Erythroblast (primary cell): ENCODE data around the gene KANK4.

Experiments used
- DNase-seq, 2 experiments: peaks; one replicate each; lab custom pipeline; 2025; lab: John Stamatoyannopoulos, UW
- GATA1 ChIP-seq: IDR thresholded peaks from 2 replicates; pipeline ENCODE4 v1.6.1; 2011; ENCODE audit warnings: low read depth, mild to moderate bottlenecking, control low read depth, low read length, moderate library complexity
- POLR2A ChIP-seq: IDR thresholded peaks from 2 replicates; pipeline ENCODE4 v1.6.1; 2011; ENCODE audit warnings: mild to moderate bottlenecking, low read length

The KANK4 gene

DNA sequence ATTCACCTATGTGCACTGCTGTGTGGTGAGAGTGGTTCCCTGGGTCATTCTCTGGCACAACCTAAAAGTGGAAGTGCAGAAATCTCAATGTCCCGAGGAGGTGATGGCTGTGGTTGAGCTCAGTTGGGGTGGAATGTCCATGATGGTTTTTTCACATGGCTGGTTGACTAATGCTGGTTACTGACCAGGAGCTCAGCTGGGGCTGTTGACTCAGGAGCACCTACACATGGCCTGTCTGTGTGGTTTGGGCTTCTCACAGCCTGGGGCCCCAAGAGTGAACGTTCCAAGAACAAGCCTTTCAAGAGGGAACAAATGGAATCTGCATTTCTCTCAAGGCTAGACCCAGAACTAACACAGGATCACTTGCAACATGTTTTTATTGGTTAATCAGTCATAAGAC, 6.4 kb upstream of the KANK4 start:
- no peak for DNase-seq
- TF ChIP-seq GATA1 = no peak
- no peak for TF ChIP-seq POLR2A

DNA sequence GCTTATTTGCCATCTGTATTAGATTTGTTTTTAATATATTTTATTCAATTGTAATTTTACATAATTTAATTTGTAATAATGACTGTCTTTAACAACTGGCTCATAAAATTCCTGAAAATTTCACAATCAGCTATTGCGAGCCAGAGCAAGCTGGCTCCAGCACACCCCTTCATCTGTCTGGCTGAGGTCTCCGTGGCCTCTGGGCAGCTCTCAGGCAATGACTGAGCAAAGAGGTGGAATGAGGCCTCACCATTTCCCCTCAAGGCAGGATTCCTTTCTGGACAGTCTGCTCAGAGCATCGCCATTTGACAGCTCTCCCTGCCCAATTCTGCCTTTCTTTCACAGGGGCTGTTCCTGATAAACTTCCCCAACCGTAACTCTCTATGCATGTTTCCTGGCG, 5.8 kb upstream of the KANK4 start:
- no peak for DNase-seq
- TF ChIP-seq POLR2A (no peak), GATA1 (no peak)

GRCh38 chr1:62321446-62321845, 2.2 kb upstream of the KANK4 start:
- TF ChIP-seq POLR2A = no peak
- no peak for TF ChIP-seq GATA1
- DNase-seq = no peak

DNA sequence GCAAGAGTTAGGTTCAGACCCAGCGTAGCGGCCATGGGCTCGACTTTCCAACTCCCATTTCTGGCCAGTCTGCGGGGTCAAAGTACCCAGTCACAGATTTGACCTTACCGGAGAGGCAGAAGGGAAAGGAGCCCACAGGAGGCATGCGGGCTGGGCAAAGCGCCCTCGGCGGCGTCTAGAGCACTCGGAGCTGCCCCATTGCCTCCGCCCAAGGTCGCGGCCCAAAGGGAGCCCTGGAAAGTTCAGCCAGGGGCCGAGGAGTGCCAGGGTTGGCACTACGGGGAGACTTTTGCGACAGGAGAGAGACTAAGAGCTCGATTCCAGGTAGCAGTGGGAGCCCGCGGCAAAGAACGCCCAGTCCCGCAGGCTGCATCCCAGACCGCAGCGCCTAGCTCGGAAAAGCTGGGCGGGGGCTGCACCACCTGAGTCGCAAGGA, 896 bp downstream of the KANK4 start:
- TF ChIP-seq POLR2A (no peak), GATA1 (no peak)
- no peak for DNase-seq

- TF ChIP-seq GATA1 (no peak), POLR2A (no peak)
- no peak for DNase-seq
These were observed 2.0 kb downstream of the KANK4 start for GRCh38 chr1:62317021-62317768.

- no peak for TF ChIP-seq GATA1
- no peak for TF ChIP-seq POLR2A
- no peak for DNase-seq
These were observed 3.1 kb downstream of the KANK4 start for GRCh38 chr1:62316135-62316534.

DNA sequence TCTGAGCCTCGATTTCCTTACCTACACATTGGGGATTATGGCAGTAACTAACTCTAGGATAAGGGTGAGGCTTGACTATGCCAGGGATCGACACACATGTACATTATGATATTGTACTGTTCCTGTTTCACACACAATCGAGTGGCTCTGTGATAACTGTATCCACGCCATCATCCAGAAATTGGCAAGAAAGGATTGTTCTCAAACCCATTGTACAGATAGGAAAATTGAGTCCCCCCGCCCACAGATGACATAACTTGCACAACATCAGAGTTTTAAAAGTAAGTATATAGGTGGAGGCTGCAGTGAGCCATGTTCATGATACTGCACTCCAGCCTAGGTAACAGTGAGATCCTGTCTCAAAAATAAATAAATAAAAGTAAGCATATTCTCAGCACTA, 3.8 kb downstream of the KANK4 start:
- DNase-seq = no peak
- TF ChIP-seq POLR2A (no peak), GATA1 (no peak)

GRCh38 chr1:62314454-62315350, 4.5 kb downstream of the KANK4 start:
- no peak for DNase-seq
- TF ChIP-seq POLR2A (no peak), GATA1 (no peak)

GRCh38 chr1:62312698-62313097, 6.5 kb downstream of the KANK4 start:
- no peak for DNase-seq
- no peak for TF ChIP-seq POLR2A
- TF ChIP-seq GATA1 = no peak

DNA sequence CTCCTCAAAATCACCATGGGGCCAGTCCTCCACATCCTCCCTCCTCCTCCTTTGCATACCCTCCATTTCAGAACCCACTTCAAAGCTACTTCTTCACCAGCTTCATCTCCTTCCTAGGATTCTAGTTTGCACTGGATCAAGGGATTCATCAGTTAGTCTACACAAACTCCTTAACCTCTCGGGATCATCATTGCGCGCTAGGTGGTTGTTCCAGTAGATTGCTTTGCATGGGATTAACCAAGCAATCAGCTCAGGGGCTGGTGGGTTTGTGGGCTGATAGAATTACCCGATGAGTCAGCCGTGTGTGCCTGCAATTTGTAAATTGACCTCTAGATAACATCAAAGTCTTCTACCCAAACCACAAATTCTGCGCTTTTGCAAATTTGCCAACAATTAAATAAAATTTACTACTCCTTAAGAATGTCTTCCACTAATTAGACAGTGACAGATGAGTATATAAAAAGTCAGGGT, 7.7 kb downstream of the KANK4 start:
- TF ChIP-seq GATA1 = no peak
- TF ChIP-seq POLR2A = no peak
- DNase-seq = no peak

GRCh38 chr1:62309906-62310305, 9.3 kb downstream of the KANK4 start:
- TF ChIP-seq GATA1 = no peak
- TF ChIP-seq POLR2A = no peak
- DNase-seq = no peak

DNA sequence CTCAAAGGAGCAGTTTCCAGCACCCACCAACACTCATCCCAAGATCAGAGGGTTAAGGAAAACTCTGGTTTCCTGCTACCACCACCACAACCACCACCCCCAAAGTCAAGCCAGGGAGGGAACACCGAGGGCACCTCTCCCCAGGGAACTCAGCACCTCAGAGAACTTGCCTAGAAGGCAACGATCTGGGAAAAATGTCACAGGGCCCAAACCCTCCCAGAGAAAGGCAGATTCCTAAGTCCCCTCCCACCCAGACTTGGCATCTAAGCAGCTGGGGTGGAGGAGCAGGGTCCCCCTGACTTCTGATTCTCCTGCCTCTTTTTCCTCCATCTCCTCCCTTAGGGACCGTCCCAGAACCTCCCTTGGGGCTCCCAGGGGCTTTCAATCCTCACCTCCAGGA, 10.6 kb downstream of the KANK4 start:
- TF ChIP-seq GATA1 (no peak), POLR2A (no peak)
- DNase-seq = no peak

DNA sequence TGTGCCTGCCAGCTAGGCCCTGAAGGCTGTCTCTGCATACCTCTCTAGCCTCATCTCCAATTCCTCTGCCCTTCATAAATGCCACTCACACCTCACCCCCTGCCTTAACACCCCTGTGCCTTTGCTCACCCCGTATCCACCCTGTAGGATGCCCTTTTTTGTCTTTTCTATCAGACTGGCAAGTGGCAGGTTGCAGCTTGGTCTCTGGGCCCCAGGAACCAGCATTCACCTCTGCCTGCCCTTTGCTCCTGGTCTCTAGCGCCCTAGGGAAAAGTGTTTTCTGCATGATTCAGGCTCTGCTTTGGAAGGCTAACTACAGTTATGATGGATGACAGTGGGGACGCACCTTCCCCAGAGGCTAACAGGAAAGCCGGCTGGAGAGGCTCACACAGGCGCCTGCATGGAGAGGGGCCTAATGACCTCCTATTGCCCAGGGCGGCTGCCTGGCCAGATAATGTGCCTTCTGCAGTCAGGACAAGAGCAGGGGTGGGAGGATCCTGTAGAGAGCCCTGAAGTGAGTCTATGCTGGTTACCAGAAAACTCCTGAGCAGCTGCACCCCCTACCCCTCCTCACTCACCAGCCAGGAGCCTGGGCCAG, 11.2 kb downstream of the KANK4 start:
- no peak for TF ChIP-seq GATA1
- TF ChIP-seq POLR2A = no peak
- DNase-seq = no peak

GRCh38 chr1:62307446-62307845, 11.8 kb downstream of the KANK4 start:
- DNase-seq = no peak
- no peak for TF ChIP-seq GATA1
- no peak for TF ChIP-seq POLR2A
